SK-N-SH (cell line): ENCODE data around the gene OBP2B. TPM values are rescaled to one million over a fixed set of nuclear protein-coding genes. Genes with fewer than 3 reads are reported as not detected.

Experiments
- CTCF ChIA-PET: fragments of 300-600, 350-600 bp; formaldehyde crosslinking; extraction: SDS; loops from one replicate; lab custom pipeline; 2021; lab: Yijun Ruan, JAX
- POLR2A ChIA-PET: fragments of 350-600 bp; sonication (Branson Sonifier 250); formaldehyde crosslinking; extraction: SDS; loops from one replicate; lab custom pipeline; 2020; ENCODE audit warnings: antibody characterized with exemption, inconsistent platforms; lab: Yijun Ruan, JAX
- DNase-seq: peaks from one replicate; pipeline ENCODE4 v3.0.0; 2012
- H2AFZ ChIP-seq: fragments of 200-600 bp; sonication (generic); 2 replicates; pipeline ENCODE4 v1.8.1; 2016; ENCODE audit warnings: antibody characterized with exemption, mild to moderate bottlenecking, low read depth
- H3F3A ChIP-seq: fragments of 200-600 bp; sonication (generic); replicated peaks from 2 replicates; pipeline ENCODE3; 2016; ENCODE audit warnings: antibody characterized with exemption, mild to moderate bottlenecking; ENCODE audit not compliant: insufficient read depth
- H3K27ac ChIP-seq, 2 experiments: fragments of 200-500 bp in 1 of 2; fragments of 200-600 bp in 1 of 2; sonication (Bioruptor generic) in 1 of 2; sonication (generic), shearing (Covaris generic) in 1 of 2; 2 replicates each; pipeline versions ENCODE4 v1.5.1 to v1.6.1; 2014 to 2016; ENCODE audit warnings: low read depth in 2 of 2, inconsistent platforms in 1 of 2, low read length in 1 of 2, mild to moderate bottlenecking in 1 of 2, mixed read lengths in 1 of 2
- H3K27me3 ChIP-seq: fragments of 200-600 bp; sonication (generic), shearing (Covaris generic); 2 replicates; pipeline ENCODE4 v1.6.1; 2016; ENCODE audit warnings: mixed run types; ENCODE audit not compliant: insufficient read depth
- H3K36me3 ChIP-seq, 2 experiments: fragments of 200-500 bp in 1 of 2; fragments of 200-600 bp in 1 of 2; sonication (Bioruptor generic) in 1 of 2; sonication (generic) in 1 of 2; replicated peaks in 1 of 2; 2 replicates each; pipeline versions ENCODE3 to v1.5.1; 2014 to 2016; ENCODE audit warnings: low read length in 1 of 2, mild to moderate bottlenecking in 1 of 2; ENCODE audit not compliant: insufficient read depth in 2 of 2, control insufficient read depth in 1 of 2
- H3K4me1 ChIP-seq, 2 experiments: fragments of 200-500 bp in 1 of 2; fragments of 200-600 bp in 1 of 2; sonication (Bioruptor generic) in 1 of 2; sonication (generic), shearing (Covaris generic) in 1 of 2; 2 replicates each; pipeline versions ENCODE4 v1.5.1 to v1.6.1; 2014 to 2016; ENCODE audit warnings: low read depth in 1 of 2, low read length in 1 of 2, mixed run types in 1 of 2; ENCODE audit not compliant: insufficient read depth in 2 of 2, control insufficient read depth in 1 of 2
- H3K4me2 ChIP-seq: fragments of 200-600 bp; sonication (generic), shearing (Covaris generic); 2 replicates; pipeline ENCODE4 v1.6.1; 2017; ENCODE audit warnings: mixed run types
- H3K4me3 ChIP-seq, 2 experiments: fragments of 200-500 bp in 1 of 2; fragments of 200-600 bp in 1 of 2; sonication (Bioruptor generic) in 1 of 2; sonication (generic), shearing (Covaris generic) in 1 of 2; 2 replicates each; pipeline versions ENCODE4 v1.5.1 to v1.8.1; 2014 to 2016; ENCODE audit warnings: low read depth in 2 of 2, inconsistent platforms in 1 of 2, low read length in 1 of 2, mild to moderate bottlenecking in 1 of 2, mixed read lengths in 1 of 2, moderate library complexity in 1 of 2
- H3K79me2 ChIP-seq: fragments of 200-600 bp; sonication (generic); 2 replicates; pipeline ENCODE4 v1.8.1; 2017; ENCODE audit warnings: mild to moderate bottlenecking; ENCODE audit not compliant: insufficient read depth
- H3K9ac ChIP-seq: fragments of 200-600 bp; sonication (generic); 2 replicates; pipeline ENCODE4 v1.6.1; 2017; ENCODE audit warnings: mixed run types
- H3K9me2 ChIP-seq: fragments of 200-600 bp; sonication (generic); 2 replicates; pipeline ENCODE4 v1.6.1; 2017; ENCODE audit warnings: mixed run types
- H3K9me3 ChIP-seq: fragments of 200-600 bp; sonication (generic); 2 replicates; pipeline ENCODE4 v1.6.1; 2017; ENCODE audit warnings: mixed run types, mild to moderate bottlenecking, moderate library complexity
- H4K20me1 ChIP-seq: fragments of 200-600 bp; sonication (generic); 2 replicates; pipeline ENCODE4 v1.6.1; 2017; ENCODE audit warnings: mild to moderate bottlenecking, mixed run types; ENCODE audit not compliant: insufficient read depth
- ELF1 ChIP-seq: IDR thresholded peaks from 2 replicates; pipeline ENCODE4 v1.4.0; 2012
- FOXJ3 ChIP-seq: sonication (generic); formaldehyde crosslinking; IDR thresholded peaks from 2 replicates; pipeline ENCODE4 v1.5.1; 2020; ENCODE audit warnings: mild to moderate bottlenecking, missing genetic modification reagents
- GABPA ChIP-seq: IDR thresholded peaks from 2 replicates; pipeline ENCODE4 v1.4.0; 2012; ENCODE audit warnings: low read depth, mild to moderate bottlenecking
- GATA2 ChIP-seq: sonication (generic); formaldehyde crosslinking; IDR thresholded peaks from 2 replicates; pipeline ENCODE4 v1.5.0; 2020; ENCODE audit warnings: mild to moderate bottlenecking, missing genetic modification reagents
- NFIC ChIP-seq: IDR thresholded peaks from 2 replicates; pipeline ENCODE4 v1.4.0; 2012; ENCODE audit warnings: borderline replicate concordance
- RCOR1 ChIP-seq: fragments of 150-350 bp; IDR thresholded peaks from 2 replicates; pipeline ENCODE4 v1.6.1; 2017; ENCODE audit warnings: antibody characterized with exemption, low read length
- RFX5 ChIP-seq: IDR thresholded peaks from 2 replicates; pipeline ENCODE4 v1.6.1; 2012; ENCODE audit warnings: mild to moderate bottlenecking, improper control_type of control experiment, low read length
- RXRA ChIP-seq: IDR thresholded peaks from 2 replicates; pipeline ENCODE4 v1.4.0; 2012; ENCODE audit warnings: low read depth, mild to moderate bottlenecking, borderline replicate concordance
- SMC3 ChIP-seq: IDR thresholded peaks from 2 replicates; pipeline ENCODE4 v1.6.1; 2012; ENCODE audit warnings: low read depth, low read length, improper control_type of control experiment
- YY1 ChIP-seq: IDR thresholded peaks from 2 replicates; pipeline ENCODE4 v1.4.0; 2012; ENCODE audit warnings: low read depth, mild to moderate bottlenecking
- WGBS: methylation state at CpG from one replicate; pipeline ENCODE4 v1.1.6; 2017; ENCODE audit warnings: low lambda C conversion rate; 5-methylcytosine and 5-hydroxymethylcytosine counted together
- polyA plus RNA-seq, 3 experiments: library from polyadenylated mRNA; depleted of rRNA; stranded (reverse); fragments of >200 nt; gene quantifications; 2 replicates each; pipeline ENCODE4 v1.2.3, GENCODE V29; 2012
- TF ChIP-seq, protein P1 (sequence below): IDR thresholded peaks from 2 replicates; pipeline ENCODE4 v1.4.0; 2012; ENCODE audit warnings: low read depth, borderline replicate concordance
- TF ChIP-seq, protein P2 (sequence below): IDR thresholded peaks from 2 replicates; pipeline ENCODE4 v1.4.0; 2012; ENCODE audit warnings: low read depth
- TF ChIP-seq, protein P3 (sequence below): IDR thresholded peaks from 2 replicates; pipeline ENCODE4 v1.4.0; 2012; ENCODE audit warnings: low read depth, borderline replicate concordance
- TF ChIP-seq, protein P4 (sequence below): fragments of 150-350 bp; IDR thresholded peaks from 2 replicates; pipeline ENCODE4 v1.6.1; 2016; ENCODE audit warnings: mild to moderate bottlenecking, low read depth, low read length

OBP2B gene
- polyA plus RNA-seq, 1 of the 3 experiments (the other 2 are of a cell fraction) = not detected

DNA sequence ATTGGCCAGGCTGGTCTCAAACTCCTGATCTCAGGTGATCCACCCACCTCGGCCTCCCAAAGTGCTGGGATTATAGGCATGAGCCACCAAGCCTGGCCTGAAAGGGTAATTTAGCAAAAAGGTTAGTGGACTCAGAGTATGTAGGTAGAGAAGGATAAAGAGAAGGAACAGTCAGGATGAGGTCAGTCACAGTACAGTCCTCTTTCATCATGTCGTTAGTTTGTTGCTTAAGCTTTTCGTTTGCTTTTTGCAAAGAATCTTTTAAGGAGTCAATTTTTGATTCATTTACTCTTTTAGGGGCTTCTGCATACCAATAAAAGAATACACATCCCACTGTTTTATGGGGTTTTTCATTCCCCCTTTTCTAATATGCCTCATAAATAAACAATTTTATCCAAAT, 27.5 kb downstream of the OBP2B start:
- 62% methylated on average over 3 of the region's 3 CpGs for WGBS
- Histone ChIP-seq H3K36me3 (no peaks in the 10 kb centered on the region), H3K9me3 (no peaks in the 10 kb centered on the region), H3K9ac (no peak overlapping the region), H3K4me1 (no peaks in the 10 kb centered on the region), H2AFZ (no peak overlapping the region)
- POLR2A ChIA-PET = interaction anchor here (1.3 kb wide), 1 partner anchor 166 kb away, joined by 4 read pairs; the partner anchor contains the start of genes MED22 and RPL7A
- DNase-seq = no peak
- no peak for TF ChIP-seq FOXJ3 (CRISPR knock-in tag)
- no peak for TF ChIP-seq GATA2 (CRISPR knock-in tag)
- TF ChIP-seq, protein P1, sequence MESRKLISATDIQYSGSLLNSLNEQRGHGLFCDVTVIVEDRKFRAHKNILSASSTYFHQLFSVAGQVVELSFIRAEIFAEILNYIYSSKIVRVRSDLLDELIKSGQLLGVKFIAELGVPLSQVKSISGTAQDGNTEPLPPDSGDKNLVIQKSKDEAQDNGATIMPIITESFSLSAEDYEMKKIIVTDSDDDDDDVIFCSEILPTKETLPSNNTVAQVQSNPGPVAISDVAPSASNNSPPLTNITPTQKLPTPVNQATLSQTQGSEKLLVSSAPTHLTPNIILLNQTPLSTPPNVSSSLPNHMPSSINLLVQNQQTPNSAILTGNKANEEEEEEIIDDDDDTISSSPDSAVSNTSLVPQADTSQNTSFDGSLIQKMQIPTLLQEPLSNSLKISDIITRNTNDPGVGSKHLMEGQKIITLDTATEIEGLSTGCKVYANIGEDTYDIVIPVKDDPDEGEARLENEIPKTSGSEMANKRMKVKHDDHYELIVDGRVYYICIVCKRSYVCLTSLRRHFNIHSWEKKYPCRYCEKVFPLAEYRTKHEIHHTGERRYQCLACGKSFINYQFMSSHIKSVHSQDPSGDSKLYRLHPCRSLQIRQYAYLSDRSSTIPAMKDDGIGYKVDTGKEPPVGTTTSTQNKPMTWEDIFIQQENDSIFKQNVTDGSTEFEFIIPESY = no peak
- TF ChIP-seq SMC3 = no peak
- TF ChIP-seq ELF1 = no peak
- no peak for TF ChIP-seq RCOR1
- no peak for TF ChIP-seq RFX5
- TF ChIP-seq, protein P2, sequence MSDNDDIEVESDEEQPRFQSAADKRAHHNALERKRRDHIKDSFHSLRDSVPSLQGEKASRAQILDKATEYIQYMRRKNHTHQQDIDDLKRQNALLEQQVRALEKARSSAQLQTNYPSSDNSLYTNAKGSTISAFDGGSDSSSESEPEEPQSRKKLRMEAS = no peak
- TF ChIP-seq GABPA = no peak
- TF ChIP-seq YY1 = no peak
- TF ChIP-seq NFIC = no peak
- TF ChIP-seq, all 33 proteins: peak for 0
- Histone ChIP-seq H3K4me2 (no peak overlapping the region), H3F3A (no peaks in the 10 kb centered on the region), H3K27ac (no peak overlapping the region), H3K9me2 (no peaks in the 10 kb centered on the region), H4K20me1 (no peaks in the 10 kb centered on the region), H3K4me3 (no peak overlapping the region), H3K27me3 (peaks cover 31% of the 10 kb centered on the region; the same call in 1 of the 2 replicates), H3K79me2 (no peaks in the 10 kb centered on the region)
- CTCF ChIA-PET = interaction anchor here (0.8 to 2.7 kb wide), 12 partner anchors 12 to 305 kb away, joined by 3 to 11 read pairs (median 4); partner anchors contain the start of gene GBGT1

DNA sequence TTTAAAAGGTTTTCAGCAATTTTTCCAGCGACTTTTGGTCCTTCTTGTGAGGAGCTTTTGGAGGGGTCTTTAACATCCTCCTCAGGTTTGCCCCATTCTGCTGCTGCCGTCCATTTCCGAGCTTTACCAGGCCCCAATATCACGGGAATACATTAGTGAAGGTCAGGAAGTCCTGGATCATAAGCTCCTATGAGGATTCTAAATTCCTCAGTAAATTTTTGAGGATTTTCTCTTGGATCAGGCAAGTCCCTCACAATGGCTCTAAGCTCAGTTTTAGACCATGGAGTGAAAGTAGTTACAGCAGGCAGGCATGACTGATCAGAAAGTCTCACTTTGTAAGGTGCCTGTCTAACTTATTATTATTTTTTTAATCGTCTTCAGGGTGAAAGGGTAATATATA, 28.1 kb downstream of the OBP2B start:
- no peaks in the 10 kb centered on the region for H3K4me1 ChIP-seq

More for the DNA sequence above, 28.1 kb downstream of the OBP2B start:
- CTCF ChIA-PET = interaction anchor here (0.7 to 2.7 kb wide), 19 partner anchors 9 to 306 kb away, joined by 3 to 11 read pairs (median 3); partner anchors contain the start of genes GBGT1, SURF1 and SURF2
- Histone ChIP-seq H2AFZ (0 out of 2 replicates have a peak overlapping the region, but pooled peaks have one; percentile 42), H3K36me3 (no peaks in the 10 kb centered on the region), H3K9ac (no peak overlapping the region), H3K4me3 (no peak overlapping the region), H3K27ac (no peak overlapping the region), H3F3A (no peaks in the 10 kb centered on the region), H3K4me2 (no peak overlapping the region), H4K20me1 (no peaks in the 10 kb centered on the region), H3K27me3 (peaks cover 37% of the 10 kb centered on the region; the same call in 1 of the 2 replicates), H3K9me2 (no peaks in the 10 kb centered on the region), H3K9me3 (no peaks in the 10 kb centered on the region), H3K79me2 (no peaks in the 10 kb centered on the region)
- 57% methylated on average over 5 of the region's 5 CpGs for WGBS
- DNase-seq = no peak
- no peak for TF ChIP-seq RXRA
- TF ChIP-seq, protein P3, sequence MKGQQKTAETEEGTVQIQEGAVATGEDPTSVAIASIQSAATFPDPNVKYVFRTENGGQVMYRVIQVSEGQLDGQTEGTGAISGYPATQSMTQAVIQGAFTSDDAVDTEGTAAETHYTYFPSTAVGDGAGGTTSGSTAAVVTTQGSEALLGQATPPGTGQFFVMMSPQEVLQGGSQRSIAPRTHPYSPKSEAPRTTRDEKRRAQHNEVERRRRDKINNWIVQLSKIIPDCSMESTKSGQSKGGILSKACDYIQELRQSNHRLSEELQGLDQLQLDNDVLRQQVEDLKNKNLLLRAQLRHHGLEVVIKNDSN = no peak
- no peak for TF ChIP-seq RFX5
- TF ChIP-seq, protein P4, sequence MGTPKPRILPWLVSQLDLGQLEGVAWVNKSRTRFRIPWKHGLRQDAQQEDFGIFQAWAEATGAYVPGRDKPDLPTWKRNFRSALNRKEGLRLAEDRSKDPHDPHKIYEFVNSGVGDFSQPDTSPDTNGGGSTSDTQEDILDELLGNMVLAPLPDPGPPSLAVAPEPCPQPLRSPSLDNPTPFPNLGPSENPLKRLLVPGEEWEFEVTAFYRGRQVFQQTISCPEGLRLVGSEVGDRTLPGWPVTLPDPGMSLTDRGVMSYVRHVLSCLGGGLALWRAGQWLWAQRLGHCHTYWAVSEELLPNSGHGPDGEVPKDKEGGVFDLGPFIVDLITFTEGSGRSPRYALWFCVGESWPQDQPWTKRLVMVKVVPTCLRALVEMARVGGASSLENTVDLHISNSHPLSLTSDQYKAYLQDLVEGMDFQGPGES = no peak
- POLR2A ChIA-PET = interaction anchor here (1.3 kb wide), 1 partner anchor 167 kb away, joined by 4 read pairs; the partner anchor contains the start of genes MED22 and RPL7A
